ENCODE data around the gene GRID1.

GRID1 gene

DNA sequence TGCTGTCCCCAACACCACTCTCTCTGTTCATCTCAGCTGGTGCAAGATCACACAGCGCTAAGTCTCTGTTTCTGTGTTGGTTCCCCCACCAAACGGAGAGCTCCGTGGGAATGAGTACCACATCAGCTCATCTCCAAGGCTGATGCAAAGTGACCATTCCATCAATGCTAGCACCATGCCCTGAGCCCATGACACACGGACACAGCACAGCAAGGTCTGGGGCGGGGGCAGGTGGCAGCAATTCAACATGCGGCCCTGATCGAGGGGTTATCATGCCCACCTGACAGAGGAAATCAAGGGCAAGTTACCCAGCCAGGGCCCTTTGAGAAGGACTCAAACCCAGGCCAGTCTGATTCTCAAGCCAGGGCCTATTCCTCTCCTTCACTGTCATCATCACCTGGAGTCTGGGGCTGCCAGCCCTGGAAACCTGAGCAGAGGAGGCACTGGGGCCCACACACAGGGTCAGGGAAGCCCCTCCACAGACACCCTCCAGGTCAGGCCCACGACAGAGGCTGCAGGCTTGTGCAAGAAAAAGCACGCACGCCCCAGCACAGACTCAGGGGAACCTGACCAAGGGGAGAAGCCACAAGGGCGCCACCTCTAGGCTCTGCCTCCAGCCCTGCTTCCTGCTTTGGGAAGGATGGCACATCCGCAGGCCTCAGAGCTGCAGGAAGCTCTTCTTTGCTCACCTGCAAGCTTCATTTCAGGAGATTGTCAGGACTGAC lies 74.8 kb downstream of the GRID1 start:
- DNase-seq: no peak

DNA sequence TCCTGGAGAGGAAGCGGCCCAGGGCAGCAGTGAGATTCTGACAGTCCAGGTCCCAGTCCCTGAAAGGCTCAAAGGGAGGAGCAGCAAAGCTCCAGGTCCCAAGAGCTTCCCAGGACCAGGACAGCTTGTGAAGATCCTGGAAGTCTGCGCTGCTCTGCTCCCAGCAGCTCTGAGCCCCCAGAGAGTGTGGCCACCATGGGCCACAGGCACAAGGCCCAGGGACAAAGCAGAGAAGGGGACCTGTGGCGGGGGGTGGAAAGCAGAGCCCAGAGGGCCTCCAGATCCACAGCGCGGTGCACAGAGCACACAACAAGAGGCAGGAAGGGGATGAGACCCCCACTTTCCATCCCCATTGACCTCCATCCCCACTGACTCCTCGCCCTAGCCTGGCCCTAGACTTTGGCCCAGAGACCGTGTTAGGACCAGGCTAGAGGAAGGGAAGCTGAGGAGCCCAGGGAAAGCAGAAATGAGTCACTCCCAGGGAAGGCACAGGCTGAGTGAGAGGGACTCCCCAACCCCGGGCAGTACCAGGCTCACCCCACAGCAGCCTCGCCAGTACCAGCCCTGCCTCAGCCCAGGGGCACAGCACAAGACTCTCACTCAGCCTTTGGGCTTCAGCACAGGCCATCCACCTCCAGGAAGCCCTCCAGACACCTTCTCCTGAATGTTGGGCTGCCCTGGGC lies 75.5 kb downstream of the GRID1 start:
- no peak for DNase-seq

DNA sequence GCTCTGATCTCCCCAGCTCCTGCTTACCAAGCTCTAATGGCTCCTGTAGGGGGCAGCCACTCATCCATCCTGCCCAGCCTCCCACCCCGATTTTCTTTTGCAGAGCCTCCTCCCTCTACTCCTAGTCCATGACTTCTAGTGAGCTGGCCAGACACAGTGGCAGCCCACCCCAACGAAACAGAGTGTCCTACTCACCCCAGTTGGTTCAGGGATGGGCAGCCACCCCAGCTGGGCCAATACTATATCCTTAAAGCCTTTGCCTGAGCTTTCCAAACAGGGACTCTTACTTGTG lies 77.1 kb downstream of the GRID1 start:
- no peak for DNase-seq

DNA sequence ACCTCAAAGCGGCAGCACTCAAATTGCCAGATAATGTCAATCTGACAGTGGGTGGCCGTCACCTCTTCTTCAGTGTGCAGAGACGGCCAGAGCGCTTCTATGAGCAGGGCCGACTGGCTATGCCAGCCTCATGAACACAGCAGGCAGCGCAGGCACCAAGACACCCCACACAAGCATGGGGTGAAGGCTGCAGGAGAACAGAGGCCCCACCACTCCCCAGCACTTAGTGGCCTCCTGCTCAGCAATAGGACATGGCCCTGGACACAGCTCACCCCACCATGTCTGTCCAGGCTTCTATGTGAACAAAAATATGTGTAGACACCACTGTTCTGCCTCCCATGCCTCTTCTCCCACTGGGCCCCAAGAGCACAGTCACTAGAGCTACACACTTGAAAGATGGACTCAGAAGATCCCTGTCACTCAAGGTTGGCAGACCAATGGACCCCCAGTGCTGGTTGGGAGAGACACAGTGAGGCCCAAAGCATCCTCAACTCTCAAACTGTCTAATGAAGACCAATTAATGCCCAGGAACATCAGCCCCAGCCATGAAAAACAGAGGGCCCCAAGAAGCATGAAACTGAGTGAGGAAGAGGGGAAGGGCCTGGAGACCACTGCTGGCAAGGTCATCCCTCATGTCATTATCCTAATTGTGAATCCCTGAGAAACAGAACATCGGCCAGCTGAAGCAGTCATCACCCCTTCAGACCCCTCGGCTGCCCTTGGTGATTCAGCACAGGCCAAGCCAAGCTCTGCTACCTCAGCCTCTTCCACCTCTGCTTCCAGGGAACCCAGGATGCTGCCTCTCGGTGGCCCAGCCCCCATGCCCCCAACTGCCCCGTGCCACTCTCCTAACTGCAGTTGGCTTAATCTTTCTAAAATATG lies 77.7 kb downstream of the GRID1 start:
- DNase-seq: no peak

DNA sequence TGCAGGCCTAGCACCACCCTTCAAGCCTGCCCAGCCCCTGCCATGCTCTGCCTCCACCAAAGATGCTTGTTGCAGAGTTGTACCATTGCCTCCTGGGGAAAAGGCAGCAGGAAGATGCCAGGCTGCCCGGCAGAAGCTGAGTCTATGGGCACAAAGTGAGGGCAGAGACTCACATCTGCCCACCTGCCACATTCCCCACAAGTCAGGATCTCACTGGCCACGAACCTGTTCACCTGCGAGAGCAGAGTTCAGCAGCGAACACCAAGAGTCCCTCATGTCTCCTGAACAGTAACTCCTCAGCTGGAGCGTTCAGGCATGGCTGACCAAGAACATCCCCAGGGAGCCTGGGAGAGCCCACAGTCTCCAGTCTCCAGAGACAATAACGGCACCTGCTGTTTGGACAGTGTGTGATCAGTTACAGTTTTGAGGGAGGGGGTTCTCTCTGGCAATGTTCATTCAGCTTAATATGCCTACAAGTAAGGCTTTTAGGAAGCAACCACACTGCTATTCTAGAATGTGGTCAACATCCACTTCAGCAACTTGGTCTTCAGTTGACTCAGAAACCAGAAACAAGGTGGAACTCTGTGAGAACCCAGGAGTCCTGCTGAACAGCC lies 78.5 kb downstream of the GRID1 start:
- no peak for DNase-seq

DNA sequence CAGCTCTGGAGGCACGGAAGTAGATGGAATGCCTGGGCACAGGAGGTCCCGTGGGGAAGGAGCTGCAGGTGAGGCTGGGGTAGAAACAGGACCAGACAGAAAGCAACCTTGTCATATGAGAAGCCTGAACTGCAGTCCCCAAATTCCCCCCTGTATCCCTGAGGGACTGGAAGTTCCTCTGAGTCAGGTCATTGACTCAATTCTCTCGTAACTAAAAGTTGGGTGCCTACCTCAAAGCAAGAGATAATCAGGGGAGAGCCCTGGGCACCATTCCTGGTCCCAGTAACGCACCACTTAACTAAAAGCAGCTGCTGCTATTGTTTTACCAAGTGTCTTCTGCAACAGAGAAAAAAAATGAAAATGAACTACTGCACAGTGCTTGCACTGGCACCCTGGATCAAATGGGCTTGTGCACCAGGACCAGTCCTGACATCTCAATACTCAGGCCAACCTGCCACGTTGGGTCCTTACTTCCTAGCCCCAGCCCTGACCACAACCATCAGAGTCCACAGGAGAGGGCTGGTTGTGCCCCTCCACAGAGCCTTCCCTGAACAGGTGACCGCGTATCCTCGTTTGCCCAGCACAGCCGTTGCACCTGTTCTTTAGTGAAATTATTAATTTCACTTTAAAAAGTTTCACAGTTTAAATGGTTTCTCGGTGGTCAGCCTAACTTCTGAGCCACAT lies 79.3 kb downstream of the GRID1 start:
- DNase-seq: no peak

DNA sequence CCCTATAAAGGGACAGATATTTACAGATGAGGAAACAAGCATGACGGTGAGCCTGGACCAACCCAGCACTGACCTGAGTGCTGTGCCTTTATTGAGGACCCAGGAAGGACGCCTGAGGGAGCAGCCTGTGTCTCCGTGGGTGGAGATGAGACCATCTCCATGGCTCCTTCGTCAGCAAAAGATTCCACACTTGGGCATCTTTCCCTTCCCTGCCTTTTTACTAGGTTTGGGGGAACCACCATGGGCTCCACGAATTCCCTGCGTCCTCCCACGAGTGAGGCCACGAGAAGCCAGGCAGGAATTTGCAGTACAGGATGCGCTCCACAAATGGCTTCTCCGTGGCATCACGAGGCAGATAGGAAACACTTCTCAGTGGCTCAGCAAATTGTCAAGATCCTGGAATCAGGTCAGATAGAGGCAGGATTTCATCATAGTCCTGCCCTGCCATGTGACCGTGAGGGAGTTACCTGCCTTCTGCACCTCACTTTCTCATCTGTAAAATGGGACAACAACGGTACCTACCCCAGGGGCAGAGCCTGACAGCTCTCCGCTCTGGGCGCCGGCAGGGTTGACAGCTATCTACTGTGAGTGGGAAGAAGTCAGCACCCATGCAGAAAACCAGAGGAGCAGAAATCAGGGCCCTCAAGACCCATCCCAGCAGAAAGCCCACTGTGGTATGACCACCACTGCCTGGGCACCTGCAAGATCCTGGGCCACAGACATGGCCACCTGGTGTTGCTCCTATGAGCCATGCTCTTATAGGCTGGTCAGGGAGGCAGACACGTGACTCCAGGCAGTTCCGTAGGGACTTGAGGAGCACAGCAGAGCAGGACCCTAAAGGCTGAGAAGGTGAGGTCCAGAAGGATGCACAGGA lies 80.1 kb downstream of the GRID1 start:
- no peak for DNase-seq

DNA sequence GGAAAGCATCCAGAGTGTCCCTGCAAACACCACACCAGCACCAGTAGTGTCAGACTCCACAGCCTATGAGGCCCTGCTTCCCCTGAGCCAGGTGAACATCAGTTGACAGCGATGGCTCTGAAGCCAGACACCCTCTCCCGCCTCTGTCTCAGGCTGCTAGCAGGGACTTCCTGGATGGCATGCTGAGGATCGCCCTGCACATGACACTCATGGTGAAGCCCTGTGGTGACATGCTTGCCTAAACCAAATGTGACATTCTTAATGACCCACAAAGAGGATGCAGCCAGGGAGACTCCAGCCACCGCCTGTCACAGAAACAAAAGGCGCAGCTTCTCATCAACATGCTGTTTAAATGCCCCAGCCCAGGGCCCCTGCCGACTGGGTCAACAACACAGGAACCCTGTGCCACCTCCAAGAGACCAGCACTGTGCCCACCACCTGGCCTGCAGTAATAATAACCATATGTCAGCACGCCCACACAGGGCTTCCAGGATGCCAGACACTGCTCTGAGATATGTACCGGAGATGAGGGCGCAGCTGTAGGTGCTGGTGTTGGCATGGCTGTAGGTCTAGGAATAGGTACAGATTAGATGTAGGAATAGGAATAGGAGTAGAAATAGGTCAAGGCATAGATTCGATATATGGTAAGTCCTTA lies 81.3 kb downstream of the GRID1 start:
- no peak for DNase-seq

DNA sequence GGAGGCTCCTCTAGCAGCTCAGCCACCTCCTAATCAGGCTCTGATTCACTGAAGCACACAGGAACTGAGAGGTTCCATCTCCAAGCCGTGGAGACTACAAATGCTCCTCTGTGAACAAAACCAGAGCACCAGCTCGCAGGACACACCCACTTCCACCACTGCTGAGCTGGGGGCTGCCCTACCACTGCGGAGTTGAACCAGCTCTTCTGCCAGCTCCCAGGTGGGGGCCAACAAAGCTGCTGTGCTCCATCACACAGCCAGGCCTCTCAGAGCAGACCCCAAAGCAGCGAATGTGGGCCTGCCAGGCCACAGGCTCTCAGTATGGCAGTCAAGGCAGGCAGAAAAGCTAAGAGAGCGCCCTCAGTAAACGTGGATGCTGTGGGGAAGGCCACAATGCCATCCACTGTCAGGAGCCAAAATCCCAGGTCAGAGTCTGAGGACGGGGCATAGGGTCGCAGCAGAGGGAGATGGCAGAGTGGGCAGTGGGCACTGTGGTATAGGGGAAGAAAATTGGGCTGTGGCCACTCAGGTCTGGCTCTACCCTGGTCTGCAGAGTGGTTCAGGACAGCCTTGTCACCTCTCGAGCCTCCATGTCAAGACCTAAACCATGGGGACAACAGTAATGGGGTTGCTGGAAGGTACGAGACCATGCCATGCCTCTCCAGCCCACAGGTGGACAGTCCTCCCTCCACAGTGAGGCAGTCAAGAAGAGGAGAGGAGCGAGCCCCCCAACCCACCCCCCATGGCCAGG lies 82.1 kb downstream of the GRID1 start:
- no peak for DNase-seq

DNA sequence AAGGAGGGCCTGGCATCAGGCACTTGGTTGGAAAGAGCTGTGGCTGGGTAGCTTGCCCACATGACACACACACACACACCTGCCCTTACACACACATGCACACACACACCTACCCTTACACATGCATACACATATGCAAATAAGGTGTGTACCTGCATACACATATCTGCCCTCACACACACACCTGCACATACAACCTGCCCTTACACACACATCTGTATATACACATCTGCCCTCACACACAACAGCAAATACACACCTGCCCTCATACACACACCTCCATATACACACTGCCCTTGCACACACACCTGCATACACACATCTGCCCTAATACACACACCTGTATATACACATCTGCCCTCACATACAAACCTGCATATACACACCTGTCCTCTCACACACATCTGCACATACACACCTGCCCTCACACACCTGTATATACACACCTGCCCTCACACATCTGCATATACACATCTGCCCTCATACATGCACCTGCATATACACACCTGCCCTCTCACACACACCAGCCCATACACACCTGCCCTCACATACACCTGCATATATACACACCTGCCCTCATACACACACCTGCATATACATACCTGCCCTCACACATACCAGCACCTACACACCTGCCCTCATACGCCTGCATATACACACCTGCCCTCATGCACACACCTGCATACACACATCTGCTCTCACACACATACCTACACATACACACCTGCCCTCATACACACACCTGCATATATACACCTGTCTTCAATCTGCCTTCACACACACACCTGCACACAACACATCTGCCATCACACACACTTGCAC lies 82.9 kb downstream of the GRID1 start:
- DNase-seq: no peak

DNA sequence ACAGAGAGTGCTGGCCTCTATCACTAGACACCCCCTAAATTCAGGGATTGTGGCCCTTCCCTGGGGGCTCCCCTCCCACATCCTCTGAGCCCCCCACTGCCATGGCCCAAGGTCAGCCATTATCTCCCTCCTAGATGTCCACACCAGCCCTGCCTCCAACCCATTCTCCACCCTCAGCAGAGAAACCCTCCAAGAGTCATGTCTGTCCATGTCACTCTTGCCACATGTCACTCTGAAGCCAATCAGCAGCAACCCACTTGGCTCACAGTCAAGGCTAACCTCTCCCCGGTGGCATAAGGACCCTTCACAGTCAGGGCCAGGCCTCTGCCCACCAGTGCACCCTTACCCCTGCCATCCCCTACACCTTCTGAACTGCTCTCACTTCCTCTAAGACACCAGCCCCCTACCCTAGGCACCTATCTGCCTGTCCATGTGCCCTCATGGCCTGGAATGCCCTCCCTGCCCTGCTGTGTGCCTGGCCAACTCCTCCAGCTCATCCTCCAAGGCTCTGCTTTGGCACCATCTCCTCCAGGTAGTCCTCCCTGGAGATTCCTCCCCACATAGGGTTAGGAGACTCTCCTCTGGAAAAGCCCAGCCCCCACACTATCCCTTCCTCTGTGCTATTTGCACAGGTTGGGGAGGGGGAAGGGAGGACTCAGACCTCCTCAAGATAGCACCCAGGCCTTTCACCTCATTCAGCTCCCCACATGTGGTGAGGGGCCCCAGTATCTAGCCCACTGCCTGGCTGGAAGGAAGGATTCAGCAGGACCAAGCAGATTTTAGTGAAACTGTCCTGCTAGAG lies 83.7 kb downstream of the GRID1 start:
- DNase-seq: no peak

DNA sequence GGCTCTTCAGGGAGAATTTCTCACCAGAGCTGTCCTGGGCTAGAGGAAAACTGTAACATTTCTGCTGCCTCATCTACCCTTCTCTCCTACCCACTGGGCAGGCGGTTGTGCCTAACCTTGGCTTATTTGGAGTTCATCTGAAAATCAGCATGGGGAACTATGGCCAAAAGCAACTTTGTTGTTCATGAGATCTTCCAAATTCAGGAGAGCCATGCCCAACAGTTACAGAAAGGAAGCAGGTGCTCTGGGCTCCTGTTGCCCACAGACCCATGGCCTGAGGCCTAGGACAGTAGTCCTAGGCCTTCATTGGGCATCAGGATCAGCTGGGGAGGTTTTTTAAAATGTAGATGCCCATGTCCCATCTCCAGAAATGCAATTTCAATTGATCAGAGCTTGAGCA lies 85.2 kb downstream of the GRID1 start:
- DNase-seq: no peak

DNA sequence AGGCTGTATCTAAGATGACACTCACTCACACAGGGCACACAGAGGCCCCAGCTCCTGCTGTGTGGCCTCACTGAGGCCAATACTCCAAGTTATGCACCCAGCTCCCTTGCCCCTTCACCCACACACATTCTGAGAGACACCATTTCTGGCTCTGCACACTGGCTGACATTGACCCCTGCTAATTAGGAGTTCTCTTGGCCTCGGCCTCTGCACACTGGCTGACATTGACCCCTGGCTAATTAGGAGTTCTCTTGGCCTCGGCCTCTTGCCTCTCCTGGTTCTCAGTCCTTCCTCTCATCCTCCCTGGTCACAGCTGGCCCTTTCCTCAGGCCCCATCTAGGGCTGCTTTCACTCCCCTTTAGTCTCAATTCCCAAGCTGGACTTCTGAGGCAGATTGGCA lies 97.3 kb downstream of the GRID1 start:
- no peak for DNase-seq

DNA sequence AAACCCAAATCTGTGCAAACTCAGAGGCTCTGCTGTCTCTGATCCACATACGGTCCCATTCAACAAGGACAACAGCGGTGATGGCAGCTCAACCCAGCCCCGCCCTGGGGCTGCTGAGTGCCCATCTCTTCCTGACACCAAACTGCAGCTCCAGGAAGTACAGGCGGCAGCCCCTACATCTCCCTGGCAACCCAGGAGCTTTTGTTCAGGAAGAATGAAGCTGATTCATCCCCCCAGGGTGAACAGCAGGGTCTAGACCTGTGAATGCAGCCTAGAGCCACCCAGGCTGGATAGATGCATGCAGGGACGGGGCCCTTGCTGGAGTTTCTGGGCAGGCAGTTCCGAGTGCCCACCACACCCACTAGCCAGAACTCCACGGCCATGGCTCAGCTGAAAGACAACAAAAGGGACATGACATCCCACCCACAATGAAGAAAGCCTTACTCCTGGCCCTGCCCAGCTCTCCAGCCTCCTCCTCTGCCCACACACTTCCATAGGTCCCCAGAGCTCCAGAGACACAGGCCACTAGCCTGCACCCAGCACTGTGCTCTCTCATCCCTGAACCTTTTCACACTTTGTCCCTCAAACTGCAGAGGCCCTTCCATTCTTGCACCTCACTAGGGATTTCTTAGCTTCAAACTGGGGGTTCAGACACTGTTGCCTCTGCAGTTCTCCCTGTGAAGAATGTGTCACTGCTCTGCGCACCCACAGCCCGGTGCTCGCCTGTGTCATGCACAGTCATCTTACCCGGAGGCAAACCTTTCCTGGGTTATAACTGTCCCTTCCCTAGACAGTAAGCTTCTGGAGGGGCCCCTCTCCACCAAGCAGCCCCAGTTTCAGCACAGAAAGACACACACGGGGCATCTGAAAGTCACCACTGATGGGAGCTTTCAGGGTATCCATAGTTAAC lies 99.1 kb downstream of the GRID1 start:
- DNase-seq: no peak

DNA sequence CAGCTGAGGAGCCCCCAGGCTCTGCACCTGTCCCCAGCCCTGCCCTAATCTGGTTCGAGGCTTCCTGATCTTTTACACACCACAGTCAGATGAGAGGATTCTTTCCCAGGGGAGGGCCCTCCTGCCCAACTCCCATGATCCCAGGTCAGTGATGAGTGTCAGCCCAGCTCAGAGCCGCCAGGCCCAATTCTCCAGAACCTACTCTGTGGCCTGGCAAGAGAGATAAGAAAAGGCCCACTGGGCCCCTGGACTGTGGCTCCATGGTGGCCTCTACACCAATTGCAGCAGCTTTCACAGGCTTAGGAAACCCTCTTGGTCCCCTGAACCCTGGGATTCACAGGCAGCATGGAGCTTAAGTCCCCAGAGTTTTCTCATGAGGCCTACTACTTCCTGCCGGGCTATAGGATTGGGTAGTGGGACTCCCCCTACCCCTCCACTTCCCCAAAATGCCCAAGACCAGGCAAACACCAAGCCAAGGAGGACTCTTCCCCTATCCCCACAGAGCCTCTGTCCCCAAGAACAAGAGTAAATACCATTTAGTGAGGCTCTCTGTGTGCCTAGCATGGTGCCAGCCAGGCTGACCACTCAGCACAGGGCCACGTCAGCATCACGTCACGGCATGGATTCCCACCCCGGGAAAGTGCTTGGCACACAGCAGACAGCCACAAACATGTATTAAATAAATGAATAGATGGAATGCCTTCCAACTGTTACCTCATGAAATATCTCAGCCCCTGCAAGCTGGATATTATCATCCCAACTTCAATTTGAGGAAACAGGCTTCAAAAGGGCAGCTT lies 100.0 kb downstream of the GRID1 start:
- DNase-seq: peak in 1 of 2 donors; percentile 7

DNA sequence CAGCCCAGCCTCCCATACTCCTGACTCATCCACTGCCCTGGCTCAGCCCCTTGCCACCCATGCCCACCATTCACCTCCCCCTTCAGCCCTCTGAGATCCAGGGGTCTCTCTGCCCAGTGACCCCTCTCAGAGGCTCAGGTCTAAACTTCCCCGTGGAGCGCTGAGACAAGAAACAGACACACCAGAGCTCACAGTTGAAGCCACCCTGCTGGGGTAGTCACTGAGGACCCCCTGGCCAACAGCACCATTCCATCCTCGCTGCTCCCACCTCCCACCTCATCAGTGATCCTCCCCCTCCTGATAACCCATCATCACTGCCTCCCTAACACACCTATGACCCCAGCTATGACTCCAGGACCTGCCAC lies 100.7 kb downstream of the GRID1 start:
- no peak for DNase-seq

All from inflammatory macrophage (primary cell).